HepG2 (cell line): Measurements from ENCODE around the gene POLR1C. TPM values are rescaled to one million over a fixed set of nuclear protein-coding genes. Genes with fewer than 3 reads are reported as not detected.

ENCODE experiments used
- ARNTL ChIP-seq: sonication (generic); formaldehyde crosslinking; IDR thresholded peaks from 2 replicates; pipeline ENCODE4 v1.4.0; 2020; ENCODE audit warnings: mild to moderate bottlenecking, missing genetic modification reagents
- BRCA1 ChIP-seq: sonication (generic); formaldehyde crosslinking; IDR thresholded peaks from 2 replicates; pipeline ENCODE4 v1.4.0; 2020; ENCODE audit warnings: missing genetic modification reagents
- DMTF1 ChIP-seq: sonication (generic); formaldehyde crosslinking; IDR thresholded peaks from 2 replicates; pipeline ENCODE4 v1.4.0; 2020; ENCODE audit warnings: mild to moderate bottlenecking, missing genetic modification reagents
- ELF4 ChIP-seq: sonication (generic); formaldehyde crosslinking; IDR thresholded peaks from 2 replicates; pipeline ENCODE4 v1.5.0; 2020; ENCODE audit warnings: missing genetic modification reagents, mild to moderate bottlenecking, moderate library complexity, borderline replicate concordance
- IKZF5 ChIP-seq: IDR thresholded peaks from 2 replicates; pipeline ENCODE4 v1.6.1; 2018; ENCODE audit warnings: missing genetic modification reagents, mild to moderate bottlenecking, missing compliant biosample characterization
- MBD4 ChIP-seq: IDR thresholded peaks from 2 replicates; pipeline ENCODE4 v1.6.1; 2012; ENCODE audit warnings: low read length, inconsistent platforms, borderline replicate concordance
- NFRKB ChIP-seq: fragments of 450-650 bp; IDR thresholded peaks from 2 replicates; pipeline ENCODE4 v1.6.1; 2017
- REST ChIP-seq, 2 experiments: IDR thresholded peaks; 2 replicates each; pipeline ENCODE4 v1.6.1; 2011 to 2012; ENCODE audit warnings: low read length in 2 of 2, borderline replicate concordance in 1 of 2, low read depth in 1 of 2, mild to moderate bottlenecking in 1 of 2, moderate library complexity in 1 of 2
- RNF2 ChIP-seq: fragments of 450-650 bp; conservative IDR thresholded peaks from 2 replicates; pipeline ENCODE4 v1.6.1; 2016; ENCODE audit warnings: low read depth
- SP5 ChIP-seq: IDR thresholded peaks from 2 replicates; pipeline ENCODE4 v1.6.1; 2016; ENCODE audit warnings: low read depth, borderline replicate concordance
- SRY ChIP-seq: sonication (generic); formaldehyde crosslinking; IDR thresholded peaks from 2 replicates; pipeline ENCODE4 v1.8.0; 2022; ENCODE audit warnings: mild to moderate bottlenecking, missing genetic modification reagents
- TCF7L2 ChIP-seq: IDR thresholded peaks from 2 replicates; pipeline ENCODE4 v1.6.1; 2011; ENCODE audit warnings: mild to moderate bottlenecking, low read depth, low read length, moderate library complexity
- UBTF ChIP-seq: sonication (generic); formaldehyde crosslinking; IDR thresholded peaks from 2 replicates; pipeline ENCODE4 v1.4.0; 2020; ENCODE audit warnings: mild to moderate bottlenecking, missing genetic modification reagents
- WIZ ChIP-seq: sonication (generic); formaldehyde crosslinking; IDR thresholded peaks from 2 replicates; pipeline ENCODE4 v1.5.1; 2020; ENCODE audit warnings: mild to moderate bottlenecking, missing genetic modification reagents
- ZFP62 ChIP-seq: sonication (generic); formaldehyde crosslinking; IDR thresholded peaks from 2 replicates; pipeline ENCODE4 v1.4.0; 2020; ENCODE audit warnings: missing genetic modification reagents
- ZFP91 ChIP-seq: sonication (generic); formaldehyde crosslinking; IDR thresholded peaks from 2 replicates; pipeline ENCODE4 v1.9.0; 2022; ENCODE audit warnings: missing genetic modification reagents, mild to moderate bottlenecking, borderline replicate concordance
- ZNF33B ChIP-seq: sonication (generic); formaldehyde crosslinking; IDR thresholded peaks from 2 replicates; pipeline ENCODE4 v1.5.1; 2020; ENCODE audit warnings: mild to moderate bottlenecking, missing genetic modification reagents
- ZNF557 ChIP-seq: sonication (generic); formaldehyde crosslinking; IDR thresholded peaks from 2 replicates; pipeline ENCODE4 v1.4.0; 2020; ENCODE audit warnings: missing genetic modification reagents
- ZNF674 ChIP-seq: sonication (generic); formaldehyde crosslinking; IDR thresholded peaks from 2 replicates; pipeline ENCODE4 v1.5.0; 2020; ENCODE audit warnings: low read depth, mild to moderate bottlenecking, missing genetic modification reagents
- polyA plus RNA-seq, 8 experiments: library from polyadenylated mRNA; depleted of rRNA in 3 of 8; stranded (reverse) in 7 of 8; unstranded in 1 of 8; fragments of >200 nt; fragmentation: Illumina TruSeq in 4 of 8; extraction: Trizol in 4 of 8; gene quantifications; 2 replicates each; pipeline versions ENCODE4 v1.2.1 to v1.2.3, GENCODE V29; 2011 to 2016; ENCODE audit warnings: low read depth in 4 of 8, missing spikeins in 1 of 8, mixed read lengths in 1 of 8; ENCODE audit not compliant: insufficient read depth in 1 of 8
- total RNA-seq, 5 experiments: library from RNA; depleted of rRNA; stranded (reverse); fragments of >200 nt; fragmentation: Illumina TruSeq; extraction: Trizol; gene quantifications; 2 replicates each; pipeline ENCODE4 v1.2.3, GENCODE V29; 2016; ENCODE audit warnings: low read depth in 1 of 5

POLR1C gene
- total and polyA plus RNA-seq, 2 of the 13 experiments (the other 11 are each of a cell fraction or from before 2014, with no cell fraction given): 62.6 to 72.2 TPM

GRCh38 chr6:43488667-43489276 lies 28.1 kb upstream of the POLR1C start (continued):
- TF ChIP-seq UBTF (no peak), TCF7L2 (no peak), ELF4 (CRISPR knock-in tag) (0 out of 2 replicates have a peak, but pooled peaks have one; percentile 31), WIZ (0 out of 2 replicates have a peak, but pooled peaks have one; percentile 79), SRY (CRISPR knock-in tag) (no peak), BRCA1 (CRISPR knock-in tag) (peak; percentile 90; the same call in 1 of the 2 replicates), SP5 (CRISPR knock-in tag) (no peak), ZNF33B (CRISPR knock-in tag) (no peak), NFRKB (no peak), MBD4 (no peak; the same call in 1 of the 2 replicates), IKZF5 (CRISPR knock-in tag) (peak; percentile 95), RNF2 (no peak), ZNF557 (CRISPR knock-in tag) (0 out of 2 replicates have a peak, but pooled peaks have one; percentile 34), REST (IDR thresholded peaks at IDR 0.05; ENCODE audit: borderline replicate concordance in 1 of 2, low read depth in 1 of 2, low read length in 2 of 2) (no peak), ZNF674 (CRISPR knock-in tag) (no peak), DMTF1 (CRISPR knock-in tag) (no peak), ARNTL (CRISPR knock-in tag) (peak; percentile 77), ZFP91 (CRISPR knock-in tag) (no peak), ZFP62 (CRISPR knock-in tag) (no peak)
